H1 (cell line): ENCODE results near the gene ZNF213. TPM values are rescaled to one million over a fixed set of nuclear protein-coding genes. Genes with fewer than 3 reads are reported as not detected.

Experiments used
- CTCF ChIA-PET: fragments of 300-600 bp; sonication (Branson Sonifier 250); formaldehyde crosslinking; loops from one replicate; lab custom pipeline; 2021; ENCODE audit not compliant: partially characterized antibody; lab: Charles Lee
- POLR2A ChIA-PET: fragments of 300-600 bp; sonication (Branson Sonifier 250); formaldehyde crosslinking; loops from one replicate; lab custom pipeline; 2021; ENCODE audit warnings: inconsistent platforms; ENCODE audit not compliant: partially characterized antibody; lab: Charles Lee
- DNase-seq, 2 experiments: peaks; one replicate each; pipeline versions ENCODE4 v3.0.0 to v3.0.0-alpha.2; 2010 to 2022; ENCODE audit warnings: low spot score in 2 of 2, low read depth in 1 of 2, mixed read lengths in 1 of 2
- FAIRE-seq: peaks from 2 replicates; lab custom pipeline; 2011; peaks lifted over from hg19 to GRCh38; lab: Jason Lieb, UNC
- H2AFZ ChIP-seq: 2 replicates; pipeline ENCODE4 v1.8.1; 2012; ENCODE audit warnings: low read length, inconsistent platforms
- H2AK5ac ChIP-seq: 2 replicates; pipeline ENCODE4 v1.6.1; 2013; ENCODE audit warnings: low read depth, low read length
- H2BK120ac ChIP-seq: replicated peaks from 2 replicates; pipeline ENCODE3; 2013; ENCODE audit warnings: low read depth, low read length, inconsistent platforms
- H2BK12ac ChIP-seq: 2 replicates; pipeline ENCODE4 v1.6.1; 2013; ENCODE audit warnings: low read depth, low read length
- H2BK15ac ChIP-seq: 2 replicates; pipeline ENCODE4 v1.6.1; 2013; ENCODE audit warnings: low read length
- H2BK20ac ChIP-seq: 2 replicates; pipeline ENCODE4 v1.6.1; 2013; ENCODE audit warnings: low read length
- H2BK5ac ChIP-seq: 2 replicates; pipeline ENCODE4 v1.6.1; 2013; ENCODE audit warnings: low read depth, low read length
- H3K14ac ChIP-seq: 2 replicates; pipeline ENCODE4 v1.6.1; 2013; ENCODE audit warnings: inconsistent platforms; ENCODE audit not compliant: insufficient read length
- H3K18ac ChIP-seq: 2 replicates; pipeline ENCODE4 v1.6.1; 2013; ENCODE audit warnings: low read length; ENCODE audit errors: extremely low read depth
- H3K23ac ChIP-seq: 2 replicates; pipeline ENCODE4 v1.6.1; 2013; ENCODE audit warnings: inconsistent platforms; ENCODE audit not compliant: insufficient read length
- H3K23me2 ChIP-seq: 2 replicates; pipeline ENCODE4 v1.6.1; 2013; ENCODE audit warnings: low read depth, low read length
- H3K27ac ChIP-seq: 2 replicates; pipeline ENCODE4 v1.6.1; 2011; ENCODE audit warnings: low read depth, low read length, inconsistent platforms
- H3K27me3 ChIP-seq, 4 experiments: replicated peaks in 1 of 4; 1 replicate in 1 of 4; 2 replicates in 3 of 4; pipeline versions ENCODE4 v1.6.1 to v1.8.1; 2011 to 2013; ENCODE audit warnings: low read length in 3 of 4, mild to moderate bottlenecking in 3 of 4, inconsistent platforms in 2 of 4, mixed read lengths in 2 of 4, moderate library complexity in 1 of 4; ENCODE audit not compliant: control insufficient read depth in 3 of 4, insufficient read depth in 3 of 4; ENCODE audit errors: extremely low read depth in 1 of 4
- H3K36me3 ChIP-seq, 4 experiments: 2 replicates each; pipeline versions ENCODE4 v1.6.1 to v1.8.1; 2011 to 2013; ENCODE audit warnings: mild to moderate bottlenecking in 4 of 4, low read length in 3 of 4, moderate library complexity in 2 of 4, control low read depth in 1 of 4, inconsistent platforms in 1 of 4; ENCODE audit not compliant: insufficient read depth in 4 of 4, control insufficient read depth in 2 of 4
- H3K4ac ChIP-seq: replicated peaks from 2 replicates; pipeline ENCODE3; 2013; ENCODE audit warnings: low read length, low read depth, mixed read lengths, inconsistent platforms; ENCODE audit not compliant: insufficient read length
- H3K4me1 ChIP-seq, 4 experiments: replicated peaks in 1 of 4; 1 replicate in 1 of 4; 2 replicates in 3 of 4; pipeline versions ENCODE4 v1.6.1 to v1.8.1; 2011 to 2013; ENCODE audit warnings: low read length in 3 of 4, inconsistent platforms in 2 of 4, mixed read lengths in 1 of 4; ENCODE audit not compliant: insufficient read depth in 4 of 4, control insufficient read depth in 3 of 4
- H3K4me2 ChIP-seq, 2 experiments: 2 replicates each; pipeline versions ENCODE4 v1.6.1 to v1.8.1; 2011 to 2013; ENCODE audit warnings: low read depth in 2 of 2, low read length in 2 of 2, control low read depth in 1 of 2, inconsistent platforms in 1 of 2, mild to moderate bottlenecking in 1 of 2; ENCODE audit not compliant: insufficient read depth in 1 of 2
- H3K4me3 ChIP-seq, 4 experiments: fragments of 200-600, 300-600 bp in 1 of 4; sonication (generic), shearing (Covaris generic), sonication (Bioruptor Twin) in 1 of 4; 2 replicates each; pipeline versions ENCODE4 v1.5.1 to v1.8.1; 2011 to 2016; ENCODE audit warnings: low read length in 4 of 4, low read depth in 3 of 4, control low read depth in 2 of 4, inconsistent platforms in 2 of 4, mild to moderate bottlenecking in 2 of 4, mixed read lengths in 1 of 4, moderate library complexity in 1 of 4; ENCODE audit not compliant: insufficient read depth in 2 of 4; ENCODE audit errors: extremely low read depth in 1 of 4
- H3K56ac ChIP-seq: replicated peaks from 2 replicates; pipeline ENCODE3; 2013; ENCODE audit warnings: low read depth, mild to moderate bottlenecking, mixed read lengths, low read length, inconsistent platforms; ENCODE audit not compliant: insufficient read length
- H3K79me1 ChIP-seq: 2 replicates; pipeline ENCODE4 v1.6.1; 2013; ENCODE audit warnings: low read depth, low read length, control low read depth
- H3K79me2 ChIP-seq, 2 experiments: 2 replicates each; pipeline versions ENCODE4 v1.6.1 to v1.8.1; 2012 to 2013; ENCODE audit warnings: low read length in 2 of 2, mild to moderate bottlenecking in 2 of 2, inconsistent platforms in 1 of 2; ENCODE audit not compliant: insufficient read depth in 2 of 2, control insufficient read depth in 1 of 2
- H3K9ac ChIP-seq, 4 experiments: replicated peaks in 1 of 4; 1 replicate in 1 of 4; 2 replicates in 3 of 4; pipeline versions ENCODE4 v1.6.1 to v1.8.1; 2011 to 2013; ENCODE audit warnings: low read depth in 3 of 4, low read length in 3 of 4, control low read depth in 2 of 4, mild to moderate bottlenecking in 2 of 4, moderate library complexity in 2 of 4, inconsistent platforms in 1 of 4; ENCODE audit errors: extremely low read depth in 1 of 4
- H3K9me3 ChIP-seq, 2 experiments: 2 replicates each; pipeline versions ENCODE4 v1.6.1 to v1.8.1; 2012 to 2013; ENCODE audit warnings: mild to moderate bottlenecking in 2 of 2, moderate library complexity in 2 of 2, control low read depth in 1 of 2, inconsistent platforms in 1 of 2, low read depth in 1 of 2, low read length in 1 of 2, mixed read lengths in 1 of 2; ENCODE audit not compliant: insufficient read depth in 2 of 2
- H4K20me1 ChIP-seq, 2 experiments: replicated peaks in 1 of 2; 2 replicates each; pipeline versions ENCODE3 to v1.8.1; 2011 to 2013; ENCODE audit warnings: inconsistent platforms in 2 of 2, low read length in 2 of 2, mild to moderate bottlenecking in 1 of 2; ENCODE audit not compliant: insufficient read depth in 2 of 2, control insufficient read depth in 1 of 2
- H4K5ac ChIP-seq: 2 replicates; pipeline ENCODE4 v1.6.1; 2013; ENCODE audit warnings: low read length, low read depth, mixed read lengths, inconsistent platforms; ENCODE audit not compliant: insufficient read length
- H4K8ac ChIP-seq: 2 replicates; pipeline ENCODE4 v1.8.0; 2013; ENCODE audit warnings: mild to moderate bottlenecking, moderate library complexity, low read length, inconsistent platforms; ENCODE audit not compliant: insufficient read depth; ENCODE audit errors: extremely low read depth
- H4K91ac ChIP-seq: replicated peaks from 2 replicates; pipeline ENCODE3; 2013; ENCODE audit warnings: low read length, mixed read lengths, inconsistent platforms; ENCODE audit not compliant: insufficient read length
- CTCF ChIP-seq, 3 experiments: IDR thresholded peaks; 1 replicate in 2 of 3; 2 replicates in 1 of 3; pipeline versions ENCODE4 v1.5.1 to v1.6.1; 2011; ENCODE audit warnings: low read length in 3 of 3, mild to moderate bottlenecking in 3 of 3, inconsistent platforms in 2 of 3, low read depth in 1 of 3, moderate library complexity in 1 of 3; ENCODE audit not compliant: insufficient read depth in 1 of 3; ENCODE audit errors: control extremely low read depth in 1 of 3
- EZH2 ChIP-seq: fragments of 200-600 bp; sonication (generic); IDR thresholded peaks from 2 replicates; pipeline ENCODE4 v1.7.1; 2012; ENCODE audit warnings: low read depth, mild to moderate bottlenecking, moderate library complexity, low read length, inconsistent platforms; ENCODE audit not compliant: severe bottlenecking
- GABPA ChIP-seq: IDR thresholded peaks from 2 replicates; pipeline ENCODE4 v1.6.1; 2011; ENCODE audit warnings: mild to moderate bottlenecking, low read length, moderate library complexity, borderline replicate concordance; ENCODE audit not compliant: insufficient read depth
- JUND ChIP-seq: IDR thresholded peaks from 2 replicates; pipeline ENCODE4 v1.6.1; 2011; ENCODE audit warnings: mild to moderate bottlenecking, improper control_type of control experiment, low read length
- MAFK ChIP-seq: IDR thresholded peaks from 2 replicates; pipeline ENCODE4 v1.6.1; 2012; ENCODE audit warnings: low read depth, mild to moderate bottlenecking, improper control_type of control experiment, low read length
- NANOG ChIP-seq: IDR thresholded peaks from 2 replicates; pipeline ENCODE4 v1.6.1; 2011; ENCODE audit warnings: low read length, low read depth, mild to moderate bottlenecking, inconsistent platforms; ENCODE audit not compliant: insufficient read depth, poor library complexity, severe bottlenecking
- NRF1 ChIP-seq: IDR thresholded peaks from 2 replicates; pipeline ENCODE4 v1.6.1; 2011; ENCODE audit warnings: mild to moderate bottlenecking, low read depth, low read length, improper control_type of control experiment
- RAD21 ChIP-seq, 2 experiments: IDR thresholded peaks in 1 of 2; conservative IDR thresholded peaks in 1 of 2; 2 replicates each; pipeline ENCODE4 v1.6.1; 2011; ENCODE audit warnings: low read depth in 2 of 2, low read length in 2 of 2, improper control_type of control experiment in 1 of 2, inconsistent platforms in 1 of 2, mild to moderate bottlenecking in 1 of 2, moderate library complexity in 1 of 2
- WGBS, 2 experiments: shearing (Covaris generic) in 1 of 2; methylation state at CpG; one replicate each; pipeline versions ENCODE4 v1.1.6 to v1.1.7; 2013 to 2015; ENCODE audit warnings: low lambda C conversion rate in 2 of 2, mixed read lengths in 2 of 2, inconsistent platforms in 1 of 2, low coverage in 1 of 2, missing lambda C conversion rate in 1 of 2; ENCODE audit not compliant: insufficient replicate concordance in 2 of 2, insufficient coverage in 1 of 2, insufficient read length in 1 of 2; ENCODE audit errors: extremely low coverage in 1 of 2, missing lambda C conversion rate in 1 of 2; 5-methylcytosine and 5-hydroxymethylcytosine counted together
- polyA plus RNA-seq, 7 experiments: library from polyadenylated mRNA; depleted of rRNA in 3 of 7; stranded (reverse) in 5 of 7; unstranded in 2 of 7; fragments of >200 nt in 5 of 7; fragments of 200-250 nt in 2 of 7; gene quantifications; 1 replicate in 5 of 7; 2 replicates in 1 of 7; 4 replicates in 1 of 7; pipeline versions ENCODE4 v1.2.1 to v1.2.3, GENCODE V29; 2011 to 2013; ENCODE audit warnings: missing spikeins in 2 of 7, mixed read lengths in 2 of 7
- total RNA-seq: library from RNA; stranded (reverse); fragmentation: NEBNext Ultra II Directional; extraction: Animal tissue kit (Norgen Biotek cat#: 25700); gene quantifications from 2 replicates; pipeline ENCODE4 v1.2.1, GENCODE V29; 2021

Gene ZNF213
- total and polyA plus RNA-seq, 2 of the 8 experiments (the other 6 are each of a cell fraction or from before 2014, with no cell fraction given): 1.6 to 6.9 TPM

- no peaks in the 10 kb centered on the region for H3K9me3 ChIP-seq
- no peak overlapping the region for H2BK12ac ChIP-seq
- H3K79me1 ChIP-seq: peaks cover 4% of the 10 kb centered on the region
- peaks cover 15% of the 10 kb centered on the region for H3K23me2 ChIP-seq
- no peak overlapping the region for H3K4ac ChIP-seq
- no peak overlapping the region for H3K23ac ChIP-seq
- peaks cover 11 to 67% of the 10 kb centered on the region in 2 experiments; a peak in 3 of 4 replicates for H3K79me2 ChIP-seq
- H4K20me1 ChIP-seq: peaks cover 3 to 16% of the 10 kb centered on the region in 2 experiments
- H2BK15ac ChIP-seq: no peak overlapping the region
- no peak overlapping the region for H3K18ac ChIP-seq
- no peak overlapping the region for H3K27ac ChIP-seq
- H4K91ac ChIP-seq: no peak overlapping the region
- no peak overlapping the region for H3K4me2 ChIP-seq
- no peak overlapping the region for H2AK5ac ChIP-seq
- DNase-seq (peak in 1 of 2 experiments; percentile 75), FAIRE-seq (peak; percentile 50)
- H2BK120ac ChIP-seq: no peak overlapping the region
- no peak overlapping the region for H3K4me3 ChIP-seq
- H3K4me1 ChIP-seq: peaks cover 5 to 17% (median 9%) of the 10 kb centered on the region in 4 experiments
- H4K5ac ChIP-seq: no peak overlapping the region
- ChIA-PET CTCF (interaction anchor here (0.7 to 36.8 kb wide), 8 partner anchors 16 to 61 kb away, joined by 3 to 619 read pairs (median 6); partner anchors contain the start of genes ZNF205 and ZNF213), POLR2A (interaction anchor here (0.6 to 15.4 kb wide), 10 partner anchors 11 to 85 kb away, joined by 3 to 168 read pairs (median 6); partner anchors contain the start of gene IL32)
- H3K14ac ChIP-seq: no peak overlapping the region
- no peak overlapping the region for H2BK20ac ChIP-seq
- peaks cover 21 to 38% (median 28%) of the 10 kb centered on the region in 4 experiments for H3K36me3 ChIP-seq
- no peak overlapping the region; the same call in 1 of the 2 replicates for H4K8ac ChIP-seq
- no peak overlapping the region for H3K9ac ChIP-seq
- H3K56ac ChIP-seq: no peak overlapping the region
- no peak overlapping the region for H2BK5ac ChIP-seq
- WGBS, 2 experiments: 87% methylated on average over 21 of the region's 22 CpGs; no CpG with 5 or more reads in 1 of the 2 experiments
- no peaks in the 10 kb centered on the region for H3K27me3 ChIP-seq
- no peak overlapping the region for H2AFZ ChIP-seq
- TF ChIP-seq NANOG (no peak), RAD21 (IDR thresholded peaks at IDR 0.05 in 1 of 2, conservative IDR thresholded peaks at IDR 0.05 in 1 of 2; ENCODE audit: low read depth in 2 of 2, low read length in 2 of 2) (peak; percentile 73 to 81), GABPA (no peak), NRF1 (no peak), CTCF (IDR thresholded peaks at IDR 0.05; ENCODE audit: control extremely low read depth in 1 of 3, insufficient read depth in 1 of 3, low read depth in 1 of 3, low read length in 3 of 3) (peak; percentile 12 to 80 (median 79)), JUND (no peak), MAFK (no peak), EZH2 (no peak)
Measured at GRCh38 chr16:3094289-3095027, 40.4 kb upstream of the ZNF213 start.
